Fibroblast of skin of right quadriceps (primary cell): ENCODE results near the gene TMEM18.
A peak's percentile ranks its signal among the peaks of the same experiment; 100 is the strongest.

ENCODE experiments used
- DNase-seq: peaks from one replicate; pipeline ENCODE4 v3.0.0-alpha.2; 2013

The TMEM18 gene

DNA sequence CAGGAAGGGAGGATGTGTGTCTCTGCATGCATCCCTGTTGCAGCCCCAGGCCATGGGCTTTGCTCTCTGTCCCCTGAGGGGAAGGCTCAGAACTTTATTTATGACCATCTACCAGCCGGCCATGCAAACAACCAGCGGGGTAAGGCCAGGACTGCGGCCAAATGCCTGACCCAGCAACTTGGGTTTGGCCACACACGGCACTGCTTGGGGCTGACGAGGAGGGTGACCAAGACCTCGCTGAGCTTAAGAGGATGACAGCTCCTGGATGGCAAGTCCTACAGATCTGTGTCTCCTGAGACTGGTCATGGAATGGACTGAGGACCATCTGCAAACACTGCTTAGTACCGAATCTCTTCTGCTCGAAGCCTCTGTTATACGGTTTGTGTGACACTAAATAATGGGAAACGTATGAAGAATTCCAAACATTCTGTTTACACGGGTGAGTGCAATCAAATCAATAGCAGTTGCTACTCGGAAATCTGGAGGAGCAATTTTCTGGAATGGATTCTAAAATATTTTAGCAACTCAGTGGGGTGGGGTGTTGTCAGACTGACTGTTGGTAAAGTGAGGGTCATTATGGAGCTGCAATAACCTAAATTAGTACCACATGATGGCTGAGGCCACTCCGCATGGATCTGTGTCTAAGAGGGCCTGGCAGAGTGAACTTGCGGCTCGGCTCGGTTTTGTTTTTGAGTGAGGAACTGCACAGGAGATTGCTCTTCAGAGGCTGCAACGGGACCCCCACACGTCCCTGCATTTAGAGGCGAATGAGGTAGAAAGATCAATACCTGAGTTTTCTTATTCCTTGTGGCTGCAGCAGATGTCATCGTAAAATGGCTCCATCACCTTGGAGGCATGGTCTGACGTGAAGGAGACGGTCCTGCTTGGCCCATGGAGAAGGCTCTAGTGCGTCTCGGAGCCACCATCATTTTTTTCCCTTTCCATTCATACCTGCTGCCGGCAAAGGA, 26.6 kb downstream of the TMEM18 start:
- peak; percentile 54 for DNase-seq

DNA sequence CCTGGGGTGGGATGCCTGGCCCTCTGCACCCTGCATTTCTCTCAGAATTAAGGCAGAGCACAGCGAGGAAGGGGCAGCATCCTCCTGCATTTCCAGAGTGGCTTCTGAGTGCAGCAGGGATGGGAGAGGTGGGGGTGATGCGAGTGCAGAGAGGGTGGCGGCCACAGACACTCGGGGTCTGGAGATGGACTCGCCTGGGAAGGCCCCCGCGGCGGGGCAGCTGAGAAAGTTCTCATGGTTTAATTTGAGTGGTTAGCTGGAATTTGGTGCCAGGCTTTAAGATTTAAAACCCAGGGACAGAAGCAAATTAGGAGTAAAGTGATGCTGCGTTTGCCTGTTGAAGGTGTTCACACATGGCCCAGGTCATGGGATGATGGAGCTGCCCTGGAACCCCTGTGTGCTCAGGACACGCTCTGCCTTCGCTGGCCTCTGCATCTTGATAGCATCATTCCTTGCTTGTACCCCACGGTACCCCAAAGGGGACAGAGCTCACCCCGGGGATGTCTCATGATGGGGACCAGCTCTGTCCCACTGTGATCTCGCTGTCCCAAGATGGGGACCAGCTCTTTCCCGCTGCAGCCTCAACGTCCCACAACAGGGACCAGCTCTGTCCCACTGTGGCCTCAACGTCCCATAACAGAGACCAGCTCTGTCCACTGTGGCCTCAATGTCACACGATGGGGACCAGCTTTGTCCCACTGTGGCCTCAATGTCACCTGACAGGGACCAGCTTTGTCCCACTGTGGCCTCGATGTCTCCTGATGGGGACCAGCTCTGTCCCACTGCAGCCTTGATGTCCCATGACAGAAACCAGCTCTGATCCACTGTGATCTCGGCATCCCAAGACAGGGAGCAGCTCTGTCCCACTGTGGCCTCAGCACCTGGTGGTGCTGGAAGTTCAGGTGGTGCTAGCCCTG, 27.5 kb downstream of the TMEM18 start:
- no peak for DNase-seq

DNA sequence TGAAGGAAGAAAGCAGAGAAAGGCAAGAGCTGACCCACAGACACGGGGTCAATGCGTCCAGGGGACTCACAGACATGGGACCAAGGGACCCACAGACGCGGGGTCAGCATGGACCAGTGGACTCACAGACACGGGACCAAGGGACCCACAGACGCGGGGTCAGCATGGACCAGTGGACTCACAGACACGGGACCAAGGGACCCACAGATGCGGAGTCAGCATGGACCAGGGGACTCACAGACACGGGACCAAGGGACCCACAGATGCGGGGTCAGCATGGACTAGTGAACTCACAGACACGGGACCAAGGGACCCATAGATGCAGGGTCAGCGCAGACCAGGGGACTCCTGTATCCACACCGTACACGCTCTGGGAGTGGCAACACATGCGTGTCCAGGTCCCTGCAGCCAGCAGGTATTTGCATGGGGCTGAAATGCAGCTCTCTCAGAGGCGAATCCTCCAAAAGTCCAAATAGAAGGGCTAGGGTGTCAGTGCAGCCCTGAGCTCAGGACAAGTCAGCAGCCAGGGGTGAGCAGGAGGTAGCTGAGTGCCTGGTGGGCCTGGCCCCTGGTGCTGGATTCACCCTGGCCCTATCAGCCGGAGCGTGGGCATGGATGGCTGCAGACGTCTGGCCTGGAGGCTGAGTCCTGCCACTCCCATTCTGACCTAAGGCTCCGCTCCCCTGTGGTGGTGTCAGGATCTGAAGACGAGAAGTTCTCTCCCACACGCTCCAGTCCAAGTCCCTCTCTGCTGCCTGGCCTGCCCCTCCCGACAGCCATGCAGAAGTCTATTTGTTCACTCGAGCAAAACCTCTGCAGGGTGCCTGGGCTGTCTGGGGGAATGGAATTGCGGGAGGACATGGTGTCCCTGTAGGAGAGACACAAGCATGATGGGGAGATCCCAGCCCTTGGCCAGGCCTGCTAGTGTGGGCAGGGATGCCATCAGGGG, 28.5 kb downstream of the TMEM18 start:
- DNase-seq, result no peak

DNA sequence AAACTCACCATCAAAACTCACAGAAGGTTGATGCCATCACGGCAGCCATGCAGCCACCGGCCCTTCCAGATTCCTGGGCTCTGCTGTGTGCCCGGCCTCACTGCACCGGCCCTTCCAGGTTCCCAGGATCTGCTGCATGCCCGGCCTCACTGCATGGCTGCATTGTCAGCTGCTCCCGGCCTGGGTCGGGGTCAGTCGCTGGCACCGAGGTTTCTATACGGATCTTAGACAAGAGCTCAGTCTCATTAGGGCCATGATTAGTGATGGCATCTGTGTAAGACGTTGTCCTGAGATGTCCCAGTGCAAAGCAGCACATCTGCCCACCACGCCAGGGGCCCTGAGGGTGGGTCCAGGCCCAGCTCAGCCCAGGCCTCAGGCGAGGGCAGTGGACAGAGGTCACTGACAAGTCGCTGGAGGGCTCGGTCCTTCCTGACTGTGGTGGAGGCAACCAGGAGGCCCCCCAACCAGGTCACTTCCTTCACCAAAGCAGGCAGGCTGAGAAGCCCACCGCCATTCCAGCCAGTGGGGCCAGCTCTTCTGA, 29.4 kb downstream of the TMEM18 start:
- DNase-seq, result no peak

DNA sequence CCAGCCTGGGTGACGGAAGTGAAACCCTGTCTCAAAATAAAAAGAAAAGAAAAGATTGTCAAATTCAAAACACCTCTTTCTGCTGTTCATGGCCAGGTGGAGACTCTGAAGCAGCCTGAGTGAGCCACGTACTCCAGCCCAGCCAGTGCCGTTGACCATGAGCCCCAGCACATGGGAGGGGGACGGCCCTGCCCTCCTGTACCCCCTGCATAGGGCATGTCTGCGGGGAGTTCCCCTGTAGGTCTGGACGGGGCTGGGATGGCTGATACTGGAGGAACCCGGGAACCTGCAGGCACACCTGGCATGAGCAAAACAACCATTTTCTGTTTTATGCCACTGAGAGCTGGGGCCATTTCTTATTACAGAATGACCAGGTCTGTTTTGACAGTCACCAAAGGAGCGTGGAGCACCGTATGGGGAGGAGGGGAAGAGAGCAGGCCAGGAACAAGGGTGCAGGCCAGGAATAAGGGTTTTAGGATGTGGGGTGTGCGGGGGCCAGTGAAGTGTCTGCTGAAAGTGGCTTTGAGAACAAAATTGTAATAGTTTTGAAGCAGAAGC, 30.1 kb downstream of the TMEM18 start:
- DNase-seq, result no peak

DNA sequence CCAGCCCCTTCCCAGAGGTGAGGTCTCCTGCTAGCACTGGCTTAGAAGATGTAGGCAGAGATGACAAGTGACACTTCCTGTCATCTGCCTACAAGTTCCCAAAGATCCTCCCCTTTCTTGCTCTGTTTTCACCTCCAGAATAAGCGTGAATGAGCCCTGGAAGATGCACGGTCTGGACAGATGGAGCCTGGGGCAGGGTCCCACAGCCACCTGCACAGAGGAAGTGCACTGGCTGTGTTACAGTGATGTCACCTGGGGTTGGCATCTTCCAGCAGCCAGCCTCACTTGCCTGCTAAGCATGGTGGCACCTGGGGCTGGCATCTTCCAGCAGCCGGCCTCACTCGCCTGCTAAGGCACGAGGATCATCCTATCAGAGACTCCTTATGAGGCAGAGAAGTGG, 32.3 kb downstream of the TMEM18 start:
- no peak for DNase-seq

DNA sequence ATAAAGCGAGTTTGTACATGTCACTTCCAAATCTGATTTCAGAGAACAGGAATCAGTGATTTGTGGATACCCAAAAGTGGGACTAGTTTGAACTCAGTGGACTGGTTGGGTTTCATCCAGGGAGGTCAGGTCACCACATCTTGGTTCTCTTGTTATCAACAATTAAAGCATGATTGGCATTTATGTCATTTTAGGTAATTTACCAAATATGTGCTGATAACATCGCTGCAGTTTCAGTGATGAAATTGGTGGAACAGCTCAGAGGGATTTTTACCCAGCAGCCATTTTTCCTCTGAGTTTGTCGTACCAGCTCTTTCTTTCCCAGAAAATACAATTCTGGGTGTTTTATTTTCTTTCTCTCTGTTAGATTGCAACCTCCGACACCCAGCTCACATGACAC, 33.4 kb downstream of the TMEM18 start:
- DNase-seq, result no peak

DNA sequence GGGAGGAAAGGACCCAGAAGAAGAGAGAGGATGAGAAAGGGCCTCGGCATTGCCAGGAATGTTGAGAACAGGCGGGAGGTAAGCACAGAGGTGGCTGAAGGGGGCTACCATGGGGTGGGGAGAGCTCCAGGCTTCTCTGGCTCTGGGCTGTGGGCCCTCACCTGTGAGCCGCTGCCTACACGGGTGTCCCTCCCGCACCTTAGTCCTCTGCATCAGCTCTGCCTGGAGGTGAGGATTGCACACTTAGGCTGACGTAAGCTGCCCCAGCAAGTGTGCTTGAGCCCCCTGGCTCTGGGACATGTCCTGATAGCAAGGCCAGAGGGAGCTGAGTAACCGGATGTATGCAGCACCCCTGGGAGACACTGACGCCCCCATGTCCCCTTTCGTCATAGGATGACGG, 33.9 kb downstream of the TMEM18 start:
- DNase-seq, result no peak

DNA sequence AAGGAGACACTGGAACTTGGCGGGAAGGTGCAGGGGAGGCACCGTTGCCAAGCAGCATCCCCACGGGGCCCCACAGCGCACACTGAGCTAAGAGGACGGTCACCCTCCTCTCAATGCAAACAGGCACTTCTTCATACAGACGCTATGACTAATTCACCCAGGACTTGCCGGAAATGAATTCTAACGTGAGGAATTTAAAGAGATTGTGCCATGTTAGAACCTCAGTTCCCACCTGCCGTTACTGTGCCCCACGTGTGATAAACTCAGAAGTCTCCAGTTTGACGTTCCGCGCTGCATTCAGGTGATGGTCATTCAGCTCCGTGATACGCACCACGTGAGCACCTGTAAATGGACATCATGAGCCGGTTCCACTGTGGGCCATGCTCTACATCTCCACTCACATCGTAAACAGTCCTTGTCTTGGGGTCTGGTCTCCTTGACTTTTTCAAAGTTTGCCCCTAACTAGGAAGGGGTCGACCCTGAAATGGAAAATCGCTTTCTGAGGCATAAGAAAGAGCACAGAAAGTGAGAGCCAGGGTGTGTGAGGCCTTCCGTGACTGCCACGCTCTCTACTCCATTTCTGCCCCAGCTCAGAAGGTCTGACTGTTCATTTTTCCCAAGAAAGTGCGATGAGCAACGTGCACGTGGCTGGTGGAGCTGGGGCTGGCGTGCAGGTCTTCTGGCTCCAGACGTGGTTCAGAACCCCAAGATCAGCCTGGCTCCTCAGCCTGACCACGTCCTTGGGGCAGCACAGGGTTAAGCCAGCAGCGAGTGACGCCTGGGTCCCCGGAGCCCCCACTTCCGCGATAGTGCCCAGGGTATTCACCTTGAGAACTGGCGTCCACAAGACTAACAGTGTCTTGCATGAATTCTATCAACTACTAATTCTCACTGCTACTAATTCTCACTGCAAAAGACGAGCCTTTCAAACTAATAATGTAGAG, 35.1 kb downstream of the TMEM18 start:
- no peak for DNase-seq

DNA sequence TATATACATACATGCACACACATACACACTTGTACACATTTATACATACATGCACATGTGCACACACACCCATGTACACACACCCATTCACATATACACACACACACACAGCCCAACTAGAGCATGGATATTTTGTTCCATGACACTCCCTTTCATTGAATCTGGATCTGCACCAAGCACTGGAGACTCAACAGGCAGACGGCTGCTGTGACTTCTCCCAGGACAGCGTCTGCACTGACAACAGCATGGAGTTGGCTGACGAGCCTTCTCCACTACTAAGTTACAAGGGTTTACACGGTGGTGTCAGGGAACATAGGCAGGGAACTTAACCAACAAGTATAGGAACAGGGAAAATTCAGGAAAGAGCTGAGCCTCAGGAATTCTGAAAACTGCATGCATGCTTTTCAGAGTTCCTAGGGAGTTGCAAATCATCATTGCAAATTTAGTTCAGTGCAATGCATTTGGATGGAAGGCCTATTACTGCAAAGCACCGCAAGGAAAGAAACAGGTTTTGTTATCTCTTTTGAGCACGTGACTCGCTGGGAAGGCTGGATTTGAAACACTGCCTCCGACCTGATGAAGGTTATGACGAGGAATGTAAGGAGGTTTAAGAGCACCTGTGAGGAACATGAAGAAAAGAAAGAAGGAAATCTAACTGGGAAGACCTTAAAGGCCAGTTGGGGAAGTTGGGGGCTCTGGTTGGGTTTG, 35.9 kb downstream of the TMEM18 start:
- DNase-seq, result no peak

DNA sequence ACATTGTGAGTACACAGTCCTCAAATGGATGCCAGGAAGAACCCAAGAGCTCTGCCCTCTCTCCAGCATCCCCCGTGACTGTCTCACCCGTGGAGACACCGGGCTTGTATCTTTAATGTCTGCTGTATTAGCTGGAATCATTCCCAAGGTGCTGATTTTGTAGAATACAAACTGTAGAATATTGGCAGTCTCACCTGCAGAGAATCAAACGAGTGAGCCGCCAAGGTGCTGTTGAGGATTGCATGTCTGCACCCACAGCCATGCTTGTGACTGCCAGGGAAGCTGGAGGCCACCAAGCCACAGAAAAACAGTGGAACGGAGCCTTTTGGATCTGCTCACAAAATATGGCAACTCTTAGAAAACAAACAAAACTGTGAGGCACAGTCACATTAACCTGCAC, 37.5 kb downstream of the TMEM18 start:
- no peak for DNase-seq

DNA sequence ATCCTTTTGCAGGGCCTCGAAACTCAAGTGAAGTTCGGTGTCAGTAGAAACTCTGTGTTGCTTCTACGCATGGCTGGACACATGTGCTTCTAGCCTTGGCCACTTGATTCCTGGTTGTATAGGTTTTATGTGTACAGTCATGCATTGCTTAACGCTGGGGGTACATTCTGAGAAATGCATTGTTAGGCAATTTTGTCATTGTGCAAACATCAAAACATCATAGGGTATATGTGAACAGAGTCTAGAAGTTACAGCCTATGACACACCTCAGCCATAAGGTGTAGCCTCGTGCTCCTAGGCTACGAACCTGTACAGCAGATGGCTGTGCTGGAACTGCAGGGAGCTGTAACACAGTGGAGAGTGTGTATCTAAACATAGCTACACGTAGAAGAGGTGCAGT, 39.4 kb downstream of the TMEM18 start:
- DNase-seq, result no peak

DNA sequence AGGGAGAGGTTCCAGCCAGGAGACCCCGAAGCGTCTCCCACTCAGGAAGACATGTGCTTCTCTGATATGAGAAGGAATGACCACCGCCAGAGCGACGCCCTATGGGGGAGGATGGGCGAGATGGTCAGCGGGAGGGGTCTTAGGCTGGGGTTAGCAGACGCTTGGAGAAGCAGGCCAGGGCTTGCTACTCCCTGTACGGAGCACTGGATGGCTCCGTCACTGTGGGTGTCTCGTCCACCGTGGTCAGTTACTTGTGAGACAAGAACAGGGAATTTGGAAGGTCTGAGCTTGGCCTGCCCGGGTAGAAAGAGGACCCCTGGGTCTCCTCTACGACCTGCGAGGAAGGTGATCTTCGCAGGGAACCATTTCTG, 39.8 kb downstream of the TMEM18 start:
- DNase-seq, result no peak

DNA sequence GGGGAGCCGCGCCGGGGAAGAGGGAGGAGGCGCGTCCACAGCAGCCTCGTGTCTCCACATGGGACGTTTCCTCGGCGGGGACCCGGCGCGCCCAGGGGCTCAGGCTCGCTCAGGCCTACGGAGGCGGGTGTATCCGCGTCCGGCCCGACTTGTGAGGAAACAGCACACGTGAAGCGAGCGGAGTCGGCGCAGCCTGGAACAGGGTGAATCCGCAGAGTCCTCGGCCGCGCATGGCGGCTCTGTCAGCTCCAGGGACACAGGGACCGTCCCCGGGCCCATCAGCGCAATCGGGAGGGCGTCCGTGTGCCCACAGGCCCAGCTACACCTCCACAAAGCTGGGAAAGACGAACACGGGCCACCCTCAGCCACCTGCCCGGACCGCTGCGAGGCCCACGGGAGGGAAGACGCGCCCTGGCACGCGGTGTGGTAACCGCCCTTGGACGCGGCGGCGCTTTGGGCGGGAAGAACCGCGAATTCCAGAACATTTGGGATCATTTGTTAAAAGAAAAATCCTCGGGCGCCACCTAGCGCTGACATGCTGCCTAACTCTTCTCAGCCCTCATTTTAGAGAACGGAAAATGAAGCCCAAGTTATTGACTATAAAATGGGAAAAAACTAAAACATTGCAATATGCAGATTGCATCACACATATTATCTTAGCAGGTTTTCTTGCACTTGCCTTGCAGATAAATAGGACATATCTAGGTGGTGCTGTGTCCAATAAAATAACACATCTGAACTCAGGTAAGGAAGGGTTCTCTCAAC, 40.4 kb downstream of the TMEM18 start:
- peak; percentile 67 for DNase-seq

DNA sequence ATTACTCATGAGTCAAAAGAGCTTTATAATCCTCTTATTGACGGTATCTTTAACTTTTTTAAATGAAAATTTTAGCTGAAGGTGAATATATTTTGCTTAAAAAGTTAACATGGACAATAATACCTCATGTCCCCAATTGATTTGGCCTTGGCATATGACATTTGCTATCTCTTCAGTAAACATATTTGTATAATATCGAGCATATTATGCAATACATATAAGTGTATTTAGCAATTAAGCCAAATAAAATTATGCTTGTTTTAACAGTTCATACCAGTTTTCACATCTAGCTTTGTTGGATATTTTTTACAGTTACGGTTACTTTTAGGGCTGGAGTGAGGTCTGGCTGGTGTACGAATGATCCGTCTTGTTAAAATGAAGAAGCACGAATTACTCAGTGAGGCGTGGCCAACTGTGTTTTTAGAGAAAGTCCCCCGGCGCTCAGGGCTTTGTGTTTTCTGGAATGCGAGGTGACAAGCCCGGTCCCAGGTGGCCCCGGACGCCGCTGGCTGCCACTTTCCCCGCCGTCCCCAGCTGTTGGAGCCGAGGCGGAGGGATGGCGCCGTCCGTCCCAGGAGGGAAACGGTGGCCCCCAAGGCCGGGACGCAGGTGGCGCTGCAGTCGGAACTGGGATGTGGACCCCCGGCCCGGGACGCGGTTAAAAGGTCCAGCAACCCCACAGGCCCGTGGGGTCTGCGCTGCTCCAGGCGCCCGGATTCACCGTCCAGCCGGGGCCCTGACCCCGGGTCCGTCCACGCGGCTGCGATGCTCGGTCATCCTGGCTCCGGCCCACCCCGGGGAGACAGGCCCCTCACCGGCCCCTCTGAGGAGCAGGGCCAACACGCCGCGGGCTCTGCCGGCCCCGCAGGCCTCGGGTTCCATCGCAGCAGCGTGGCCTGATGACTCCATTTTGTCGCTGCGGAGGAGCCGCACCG, 41.3 kb downstream of the TMEM18 start:
- DNase-seq, result no peak

DNA sequence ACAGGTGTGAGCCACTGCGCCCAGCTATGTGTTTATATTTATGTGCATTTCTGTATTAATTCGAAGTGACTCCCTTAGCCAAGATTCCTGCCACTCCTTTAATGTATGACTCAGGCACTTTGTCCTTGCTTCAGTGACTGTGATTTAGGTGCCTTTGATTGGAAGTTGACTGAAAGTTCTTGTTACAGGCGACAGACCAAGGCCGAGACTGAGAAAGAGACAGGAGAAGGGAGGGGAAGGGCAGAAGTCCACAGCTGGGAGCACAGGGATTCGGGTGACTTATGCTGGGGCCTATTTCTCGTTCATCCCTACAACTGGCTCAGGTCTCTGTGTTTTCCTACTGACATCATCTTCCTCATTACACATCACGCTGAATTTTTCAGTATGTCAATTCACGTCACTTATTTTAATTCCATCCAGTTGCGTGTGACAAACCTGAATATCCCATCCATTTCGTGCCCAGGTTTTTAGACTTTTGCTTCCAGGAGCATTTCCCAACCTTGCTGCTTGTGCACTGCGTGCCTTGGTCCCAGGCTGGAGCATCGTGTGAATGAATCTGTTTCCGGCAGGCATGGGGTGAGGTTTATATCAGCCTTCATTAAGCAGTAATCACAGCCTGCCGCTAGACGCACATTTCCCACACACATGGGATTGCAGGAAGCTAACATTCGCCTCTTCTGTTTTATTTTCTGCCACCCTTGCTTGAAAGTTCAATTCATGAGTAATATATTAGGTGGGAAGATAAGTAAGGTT, 42.4 kb downstream of the TMEM18 start:
- no peak for DNase-seq

DNA sequence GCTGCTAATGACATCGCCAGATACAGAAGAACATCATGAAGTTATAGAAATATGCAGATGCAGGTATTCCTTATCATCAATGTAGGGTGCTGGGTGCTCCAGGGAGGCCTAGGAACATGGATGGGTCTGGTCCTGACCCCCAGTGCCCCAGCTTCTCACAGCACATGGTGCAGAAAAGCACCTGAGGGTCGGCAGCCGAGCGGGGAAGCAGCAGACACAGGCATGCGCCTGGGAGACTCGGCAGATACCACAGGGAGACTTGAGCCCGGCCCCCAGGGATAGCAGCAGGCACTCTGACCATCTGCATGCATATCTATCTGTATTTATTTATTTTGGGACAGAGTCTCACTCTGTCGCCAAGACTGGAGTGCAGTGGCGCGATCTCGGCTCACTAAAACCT, 43.2 kb downstream of the TMEM18 start:
- no peak for DNase-seq
